ENCODE measurements around the gene SREBF1. TPM values are rescaled to one million over a fixed set of nuclear protein-coding genes. Genes with fewer than 3 reads are reported as not detected.

Gene SREBF1
- total and polyA plus RNA-seq, 12 donors, result 9.0 to 61.2 (median 20.1) TPM

DNA sequence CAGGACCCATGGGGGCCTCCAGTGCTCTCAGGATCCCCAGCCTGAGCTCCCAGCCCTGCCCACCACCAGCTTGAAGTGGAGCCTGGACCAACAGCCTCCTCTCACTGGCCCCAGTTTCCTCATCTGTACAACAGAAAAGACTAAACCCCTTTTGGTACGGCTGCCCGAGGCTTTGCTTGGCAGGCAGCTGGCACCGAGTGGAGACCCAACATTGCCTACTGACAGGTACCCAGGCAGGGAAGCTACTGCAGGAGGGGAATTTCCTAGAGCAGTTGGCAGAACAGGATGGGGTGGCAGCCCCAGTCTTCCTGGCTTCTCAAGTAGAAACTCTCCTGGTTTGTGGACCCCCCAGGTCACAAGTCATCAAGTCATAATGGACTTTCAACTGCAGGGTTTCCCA is 14.2 kb downstream of the SREBF1 start:
- Histone ChIP-seq H3K27me3 (no peaks in the 10 kb centered on the region), H3K27ac (peak overlapping the region in 9 of 10 donors; percentile 4 to 88 (median 50)), H3K4me1 (peaks cover 29 to 82% (median 74%) of the 10 kb centered on the region in 9 donors), H3K4me3 (peak overlapping the region in 9 of 10 donors; percentile 39 to 67 (median 56)), H3K9me3 (no peaks in the 10 kb centered on the region), H3K36me3 (peaks cover 0 to 34% (median 9%) of the 10 kb centered on the region in 9 donors)
- intact Hi-C loops (cut with DNase I), result loop anchor here in 2 of 10 donors (10.0 kb wide), 1 partner anchor 212 kb away; the partner anchor contains the start of genes ATPAF2 (in 2 of the 2) and GID4 (in 2 of the 2)
- no peak for DNase-seq
- WGBS, 2 donors, result 49 to 54% methylated on average over 3 of the region's 3 CpGs
- TF ChIP-seq, protein P1, sequence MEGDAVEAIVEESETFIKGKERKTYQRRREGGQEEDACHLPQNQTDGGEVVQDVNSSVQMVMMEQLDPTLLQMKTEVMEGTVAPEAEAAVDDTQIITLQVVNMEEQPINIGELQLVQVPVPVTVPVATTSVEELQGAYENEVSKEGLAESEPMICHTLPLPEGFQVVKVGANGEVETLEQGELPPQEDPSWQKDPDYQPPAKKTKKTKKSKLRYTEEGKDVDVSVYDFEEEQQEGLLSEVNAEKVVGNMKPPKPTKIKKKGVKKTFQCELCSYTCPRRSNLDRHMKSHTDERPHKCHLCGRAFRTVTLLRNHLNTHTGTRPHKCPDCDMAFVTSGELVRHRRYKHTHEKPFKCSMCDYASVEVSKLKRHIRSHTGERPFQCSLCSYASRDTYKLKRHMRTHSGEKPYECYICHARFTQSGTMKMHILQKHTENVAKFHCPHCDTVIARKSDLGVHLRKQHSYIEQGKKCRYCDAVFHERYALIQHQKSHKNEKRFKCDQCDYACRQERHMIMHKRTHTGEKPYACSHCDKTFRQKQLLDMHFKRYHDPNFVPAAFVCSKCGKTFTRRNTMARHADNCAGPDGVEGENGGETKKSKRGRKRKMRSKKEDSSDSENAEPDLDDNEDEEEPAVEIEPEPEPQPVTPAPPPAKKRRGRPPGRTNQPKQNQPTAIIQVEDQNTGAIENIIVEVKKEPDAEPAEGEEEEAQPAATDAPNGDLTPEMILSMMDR (IDR thresholded peaks at IDR 0.05), result no peak
- no peak for ATAC-seq

DNA sequence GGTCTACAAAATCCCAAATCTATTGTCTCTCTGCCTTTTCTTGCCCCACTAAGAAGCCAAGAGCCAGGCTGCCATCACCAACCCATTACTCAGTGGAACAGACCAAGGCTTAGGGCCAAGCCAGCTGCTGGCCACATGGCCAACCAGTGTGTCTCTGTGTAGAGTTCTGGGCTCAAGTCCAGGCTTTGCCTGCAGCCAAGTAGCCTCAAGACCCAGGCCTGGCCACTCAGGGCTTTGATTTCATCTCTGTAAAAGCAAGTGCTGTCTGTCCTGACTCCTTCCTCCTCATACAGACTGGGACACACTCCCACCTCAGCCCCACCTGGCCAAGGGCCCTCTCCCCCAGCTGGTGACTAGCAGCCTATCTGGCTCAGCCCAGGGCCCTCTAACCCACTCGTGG is 14.6 kb downstream of the SREBF1 start:
- no peaks in the 10 kb centered on the region for H3K27me3 ChIP-seq
- DNase-seq, result peak; percentile 61 to 74
- H3K36me3 ChIP-seq, result peaks cover 0 to 34% (median 9%) of the 10 kb centered on the region in 9 donors
- intact Hi-C loops (cut with DNase I), result loop anchor here in 2 of 10 donors (10.0 kb wide), 1 partner anchor 213 kb away; the partner anchor contains the start of genes ATPAF2 (in 2 of the 2) and GID4 (in 2 of the 2)
- WGBS, 2 donors, result 19 to 56% methylated on average over 1 of the region's 1 CpG
- peak; percentile 3 to 27 (median 16) for ATAC-seq
- TF ChIP-seq, protein P1 (IDR thresholded peaks at IDR 0.05), result no peak
- peak overlapping the region in 7 of 10 donors; percentile 39 to 67 (median 58) for H3K4me3 ChIP-seq
- H3K4me1 ChIP-seq, result peaks cover 29 to 84% (median 73%) of the 10 kb centered on the region in 9 donors
- H3K9me3 ChIP-seq, result no peaks in the 10 kb centered on the region
- peak overlapping the region in 8 of 10 donors; percentile 4 to 88 (median 52) for H3K27ac ChIP-seq

DNA sequence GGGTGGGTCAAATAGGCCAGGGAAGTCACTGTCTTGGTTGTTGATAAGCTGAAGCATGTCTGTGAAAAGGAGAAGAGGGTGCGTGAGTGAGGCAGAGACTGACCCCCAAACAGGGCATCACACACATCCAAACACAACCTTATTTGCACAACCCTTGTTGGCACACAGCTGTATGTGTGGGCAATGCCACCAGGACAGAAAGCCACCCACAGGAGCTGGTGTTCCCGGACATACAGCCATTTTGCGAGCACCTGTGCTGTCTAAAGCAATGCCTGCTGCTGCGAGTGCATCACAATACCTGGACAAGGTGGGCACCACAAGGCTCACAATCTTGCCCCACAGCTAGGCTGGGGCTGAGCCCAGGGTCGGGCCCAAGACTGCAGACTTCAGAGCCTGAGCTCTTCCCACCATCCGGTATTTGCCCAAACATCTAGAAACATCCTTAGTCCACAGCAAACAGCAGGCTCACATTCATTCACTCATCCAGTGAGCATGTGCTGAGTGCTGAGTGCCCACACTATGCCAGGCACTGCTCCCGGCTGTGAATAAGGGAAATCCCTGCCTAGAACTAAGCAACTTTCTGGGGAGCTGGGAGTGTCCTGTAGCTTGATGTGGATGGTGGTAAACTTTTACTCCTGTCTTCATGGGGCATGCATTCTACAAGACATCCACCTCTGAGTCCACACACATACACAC is 16.2 kb downstream of the SREBF1 start:
- H3K36me3 ChIP-seq, result peaks cover 0 to 43% (median 9%) of the 10 kb centered on the region in 9 donors

DNA sequence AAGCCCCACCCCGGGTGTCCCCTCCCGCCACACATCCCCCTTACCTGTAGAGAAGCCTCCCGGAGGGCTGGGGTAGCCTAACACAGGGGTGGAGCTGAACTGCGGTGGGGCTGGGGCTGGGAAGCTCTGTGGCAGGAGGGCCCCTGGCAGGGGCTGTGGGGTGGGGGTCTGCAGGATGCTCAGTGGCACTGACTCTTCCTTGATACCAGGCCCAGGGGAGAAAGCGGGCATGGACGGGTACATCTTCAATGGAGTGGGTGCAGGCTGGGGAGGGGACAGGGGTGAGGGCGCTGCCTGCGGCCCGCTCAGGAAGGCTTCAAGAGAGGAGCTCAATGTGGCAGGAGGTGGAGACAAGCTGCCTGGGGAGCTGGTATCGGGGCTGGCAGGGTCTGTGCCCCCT is 16.7 kb downstream of the SREBF1 start:
- Histone ChIP-seq H3K27ac (no peak overlapping the region), H3K9me3 (no peaks in the 10 kb centered on the region), H3K4me1 (peaks cover 20 to 89% (median 61%) of the 10 kb centered on the region in 9 donors), H3K4me3 (no peak overlapping the region), H3K27me3 (no peaks in the 10 kb centered on the region), H3K36me3 (peaks cover 0 to 49% (median 9%) of the 10 kb centered on the region in 9 donors)
- 83 to 89% methylated on average over 10 of the region's 10 CpGs for WGBS, 2 donors
- intact Hi-C loops (cut with DNase I), result loop anchor here in 2 of 10 donors (10.0 kb wide), 1 partner anchor 215 kb away; the partner anchor contains the start of genes ATPAF2 (in 2 of the 2) and GID4 (in 2 of the 2)
- DNase-seq (no peak), ATAC-seq (no peak)
- TF ChIP-seq, protein P1 (IDR thresholded peaks at IDR 0.05), result no peak

More for the DNA sequence above, 16.2 kb downstream of the SREBF1 start:
- no peaks in the 10 kb centered on the region for H3K9me3 ChIP-seq
- DNase-seq (no peak), ATAC-seq (no peak)
- intact Hi-C loops (cut with DNase I), result loop anchor here in 2 of 10 donors (10.0 kb wide), 1 partner anchor 214 kb away; the partner anchor contains the start of genes ATPAF2 (in 2 of the 2) and GID4 (in 2 of the 2)
- peaks cover 26 to 89% (median 61%) of the 10 kb centered on the region in 9 donors for H3K4me1 ChIP-seq
- no peak overlapping the region for H3K27ac ChIP-seq
- WGBS, 2 donors, result 80 to 89% methylated on average over 7 of the region's 7 CpGs
- TF ChIP-seq, protein P1 (IDR thresholded peaks at IDR 0.05), result no peak
- H3K4me3 ChIP-seq, result no peak overlapping the region
- H3K27me3 ChIP-seq, result no peaks in the 10 kb centered on the region

Measured in heart right ventricle (tissue), 16 donors.